ENCODE measurements around the gene SLC7A5. TPM values are rescaled to one million over a fixed set of nuclear protein-coding genes. Genes with fewer than 3 reads are reported as not detected.
A peak's percentile ranks its signal among the peaks of the same experiment; 100 is the strongest.
"Not testable (repeated sequence)": the region's sequence is repeated elsewhere in the genome, so short reads cannot be mapped to it uniquely, and the experiment has no call there.

SLC7A5 gene
- polyA plus RNA-seq, 4 donors, result 3.6 to 82.2 (median 8.6) TPM

GRCh38 chr16:87789437-87790291 is 79.6 kb downstream of the SLC7A5 start:
- FAIRE-seq, result no peak
- Histone ChIP-seq H3K4me3 (ENCODE audit: low read depth in 1 of 3, low read length in 3 of 3) (no peak overlapping the region), H3K4me1 (ENCODE audit: control insufficient read depth in 3 of 3, insufficient read depth in 2 of 3, low read depth in 1 of 3, low read length in 2 of 3) (peaks cover 0 to 16% (median 1%) of the 10 kb centered on the region in 3 donors), H3K27me3 (ENCODE audit: control insufficient read depth in 3 of 3, insufficient read depth in 3 of 3, low read length in 3 of 3) (no peaks in the 10 kb centered on the region), H3K9me3 (ENCODE audit: control insufficient read depth in 2 of 2, insufficient read depth in 1 of 2, low read depth in 1 of 2, low read length in 1 of 2) (no peaks in the 10 kb centered on the region), H3K36me3 (ENCODE audit: control insufficient read depth in 3 of 3, insufficient read depth in 2 of 3, low read depth in 1 of 3, low read length in 3 of 3) (no peaks in the 10 kb centered on the region), H3K27ac (ENCODE audit: low read depth in 1 of 3, low read length in 2 of 3) (peak overlapping the region in 1 of 3 donors; percentile 79)
- DNase-seq, result peak; percentile 84 to 85
- 68 to 80% (median 73%) methylated on average over 20 of the region's 20 CpGs for WGBS, 3 donors

GRCh38 chr16:87788730-87789436 is 80.4 kb downstream of the SLC7A5 start:
- not testable (repeated sequence) for FAIRE-seq
- H3K27ac ChIP-seq (ENCODE audit: low read depth in 1 of 3, low read length in 2 of 3), result peak overlapping the region in 1 of 3 donors; percentile 79
- WGBS, 3 donors, result 84 to 86% (median 84%) methylated on average over 10 of the region's 10 CpGs

GRCh38 chr16:87787451-87788091 is 81.7 kb downstream of the SLC7A5 start:
- H3K9me3 ChIP-seq (ENCODE audit: control insufficient read depth in 2 of 2, insufficient read depth in 1 of 2, low read depth in 1 of 2, low read length in 1 of 2); H3K36me3 ChIP-seq (ENCODE audit: control insufficient read depth in 3 of 3, insufficient read depth in 2 of 3, low read depth in 1 of 3, low read length in 3 of 3); DNase-seq; H3K27ac ChIP-seq (ENCODE audit: low read depth in 1 of 3, low read length in 2 of 3); FAIRE-seq; H3K4me3 ChIP-seq (ENCODE audit: low read depth in 1 of 3, low read length in 3 of 3); H3K27me3 ChIP-seq (ENCODE audit: control insufficient read depth in 3 of 3, insufficient read depth in 3 of 3, low read length in 3 of 3): not testable (repeated sequence)
- H3K4me1 ChIP-seq (ENCODE audit: control insufficient read depth in 3 of 3, insufficient read depth in 2 of 3, low read depth in 1 of 3, low read length in 2 of 3), result peaks cover 0 to 16% (median 1%) of the 10 kb centered on the region in 3 donors
- WGBS, 3 donors, result 93 to 98% (median 97%) methylated on average over 2 of the region's 2 CpGs

More at GRCh38 chr16:87788730-87789436, 80.4 kb downstream of the SLC7A5 start:
- H3K27me3 ChIP-seq (ENCODE audit: control insufficient read depth in 3 of 3, insufficient read depth in 3 of 3, low read length in 3 of 3); H3K9me3 ChIP-seq (ENCODE audit: control insufficient read depth in 2 of 2, insufficient read depth in 1 of 2, low read depth in 1 of 2, low read length in 1 of 2); H3K4me3 ChIP-seq (ENCODE audit: low read depth in 1 of 3, low read length in 3 of 3); H3K36me3 ChIP-seq (ENCODE audit: control insufficient read depth in 3 of 3, insufficient read depth in 2 of 3, low read depth in 1 of 3, low read length in 3 of 3); DNase-seq: not testable (repeated sequence)
- peaks cover 0 to 16% (median 1%) of the 10 kb centered on the region in 3 donors for H3K4me1 ChIP-seq (ENCODE audit: control insufficient read depth in 3 of 3, insufficient read depth in 2 of 3, low read depth in 1 of 3, low read length in 2 of 3)

- Histone ChIP-seq H3K27ac (ENCODE audit: low read depth in 1 of 3, low read length in 2 of 3) (no peak overlapping the region), H3K9me3 (ENCODE audit: control insufficient read depth in 2 of 2, insufficient read depth in 1 of 2, low read depth in 1 of 2, low read length in 1 of 2) (no peaks in the 10 kb centered on the region), H3K4me1 (ENCODE audit: control insufficient read depth in 3 of 3, insufficient read depth in 2 of 3, low read depth in 1 of 3, low read length in 2 of 3) (peaks cover 0 to 14% (median 2%) of the 10 kb centered on the region in 3 donors), H3K4me3 (ENCODE audit: low read depth in 1 of 3, low read length in 3 of 3) (no peak overlapping the region), H3K27me3 (ENCODE audit: control insufficient read depth in 3 of 3, insufficient read depth in 3 of 3, low read length in 3 of 3) (no peaks in the 10 kb centered on the region), H3K36me3 (ENCODE audit: control insufficient read depth in 3 of 3, insufficient read depth in 2 of 3, low read depth in 1 of 3, low read length in 3 of 3) (no peaks in the 10 kb centered on the region)
- FAIRE-seq, result no peak
- DNase-seq, result peak in 1 of 2 donors; percentile 53
- 57 to 65% (median 57%) methylated on average over 10 of the region's 10 CpGs for WGBS, 3 donors
Observed at GRCh38 chr16:87784812-87785211, 84.5 kb downstream of the SLC7A5 start.

GRCh38 chr16:87782033-87782432 is 87.3 kb downstream of the SLC7A5 start:
- no peaks in the 10 kb centered on the region for H3K36me3 ChIP-seq (ENCODE audit: control insufficient read depth in 3 of 3, insufficient read depth in 2 of 3, low read depth in 1 of 3, low read length in 3 of 3)
- H3K4me3 ChIP-seq (ENCODE audit: low read depth in 1 of 3, low read length in 3 of 3), result no peak overlapping the region
- H3K27me3 ChIP-seq (ENCODE audit: control insufficient read depth in 3 of 3, insufficient read depth in 3 of 3, low read length in 3 of 3), result no peaks in the 10 kb centered on the region
- DNase-seq (no peak), FAIRE-seq (no peak)
- H3K4me1 ChIP-seq (ENCODE audit: control insufficient read depth in 3 of 3, insufficient read depth in 2 of 3, low read depth in 1 of 3, low read length in 2 of 3), result peaks cover 2 to 21% (median 4%) of the 10 kb centered on the region in 3 donors
- H3K27ac ChIP-seq (ENCODE audit: low read depth in 1 of 3, low read length in 2 of 3), result no peak overlapping the region
- WGBS, 3 donors, result 78 to 97% (median 82%) methylated on average over 4 of the region's 4 CpGs
- no peaks in the 10 kb centered on the region for H3K9me3 ChIP-seq (ENCODE audit: control insufficient read depth in 2 of 2, insufficient read depth in 1 of 2, low read depth in 1 of 2, low read length in 1 of 2)

- H3K36me3 ChIP-seq (ENCODE audit: control insufficient read depth in 3 of 3, insufficient read depth in 2 of 3, low read depth in 1 of 3, low read length in 3 of 3), result no peaks in the 10 kb centered on the region
- H3K9me3 ChIP-seq (ENCODE audit: control insufficient read depth in 2 of 2, insufficient read depth in 1 of 2, low read depth in 1 of 2, low read length in 1 of 2), result no peaks in the 10 kb centered on the region
- H3K27me3 ChIP-seq (ENCODE audit: control insufficient read depth in 3 of 3, insufficient read depth in 3 of 3, low read length in 3 of 3), result no peaks in the 10 kb centered on the region
- H3K4me1 ChIP-seq (ENCODE audit: control insufficient read depth in 3 of 3, insufficient read depth in 2 of 3, low read depth in 1 of 3, low read length in 2 of 3), result peaks cover 2 to 21% (median 4%) of the 10 kb centered on the region in 3 donors
- no peak overlapping the region for H3K4me3 ChIP-seq (ENCODE audit: low read depth in 1 of 3, low read length in 3 of 3)
- peak in 1 of 2 donors; percentile 12 for DNase-seq
- WGBS, 3 donors, result 65 to 75% (median 68%) methylated on average over 10 of the region's 10 CpGs
- peak overlapping the region in 1 of 3 donors; percentile 82 for H3K27ac ChIP-seq (ENCODE audit: low read depth in 1 of 3, low read length in 2 of 3)
- FAIRE-seq, result no peak
Observed at GRCh38 chr16:87780385-87780989, 88.8 kb downstream of the SLC7A5 start.
